ENCODE results near the gene TMEM107.
A peak's percentile ranks its signal among the peaks of the same experiment; 100 is the strongest.

TMEM107 gene

DNA sequence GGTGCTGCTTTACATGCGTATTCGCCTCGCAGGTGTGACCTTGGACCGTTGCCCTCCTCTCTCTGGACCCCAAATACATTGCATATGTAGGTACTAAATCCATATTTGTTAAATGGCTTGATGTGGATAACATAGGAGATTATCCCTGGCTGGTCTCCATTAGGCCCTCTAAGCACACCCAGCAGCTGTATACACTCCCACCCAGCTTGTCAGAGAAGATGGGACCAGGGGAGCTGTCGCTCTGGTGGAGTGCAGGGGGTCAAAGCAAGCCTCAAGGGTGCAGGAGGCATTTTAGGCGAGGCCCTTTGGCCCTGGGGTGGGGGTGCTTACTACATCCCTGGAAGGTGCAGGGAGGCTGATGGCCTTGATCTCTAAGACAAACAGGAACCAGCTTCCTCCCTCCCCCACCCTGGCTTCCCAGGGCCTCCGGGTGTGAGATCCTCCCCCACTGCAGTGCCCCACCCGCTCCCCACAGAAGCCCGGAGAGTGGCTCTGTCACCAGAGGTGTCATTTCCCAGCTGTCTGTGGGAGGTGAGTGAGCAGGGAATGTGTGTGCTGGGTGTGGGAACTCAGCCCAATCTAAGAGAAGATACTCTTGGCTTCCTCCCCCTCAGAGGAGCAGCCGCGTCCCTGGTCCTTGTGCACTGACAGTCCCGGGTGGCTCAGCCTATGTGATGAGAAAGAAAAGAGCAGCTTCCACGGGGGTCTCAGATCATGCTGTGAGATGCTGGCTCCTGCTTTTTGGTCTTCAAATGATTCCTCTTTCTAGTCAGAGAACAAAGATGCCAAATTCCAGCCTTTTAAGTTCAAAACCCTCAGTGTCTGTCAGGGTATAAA, 12.0 kb downstream of the TMEM107 start (continued):
- TF ChIP-seq, protein P1, sequence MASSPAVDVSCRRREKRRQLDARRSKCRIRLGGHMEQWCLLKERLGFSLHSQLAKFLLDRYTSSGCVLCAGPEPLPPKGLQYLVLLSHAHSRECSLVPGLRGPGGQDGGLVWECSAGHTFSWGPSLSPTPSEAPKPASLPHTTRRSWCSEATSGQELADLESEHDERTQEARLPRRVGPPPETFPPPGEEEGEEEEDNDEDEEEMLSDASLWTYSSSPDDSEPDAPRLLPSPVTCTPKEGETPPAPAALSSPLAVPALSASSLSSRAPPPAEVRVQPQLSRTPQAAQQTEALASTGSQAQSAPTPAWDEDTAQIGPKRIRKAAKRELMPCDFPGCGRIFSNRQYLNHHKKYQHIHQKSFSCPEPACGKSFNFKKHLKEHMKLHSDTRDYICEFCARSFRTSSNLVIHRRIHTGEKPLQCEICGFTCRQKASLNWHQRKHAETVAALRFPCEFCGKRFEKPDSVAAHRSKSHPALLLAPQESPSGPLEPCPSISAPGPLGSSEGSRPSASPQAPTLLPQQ (tag by site-specific recombination; IDR thresholded peaks at IDR 0.05), result no peak
- no peak for TF ChIP-seq ZFP37 (tag by site-specific recombination; IDR thresholded peaks at IDR 0.05)
- no peak for TF ChIP-seq ZNF776 (tag by site-specific recombination; IDR thresholded peaks at IDR 0.05; ENCODE audit: borderline replicate concordance)
- 0 out of 2 replicates have a peak, but pooled peaks have one; percentile 18 for TF ChIP-seq KLF7 (tag by site-specific recombination; IDR thresholded peaks at IDR 0.05; ENCODE audit: borderline replicate concordance)
- TF ChIP-seq YY1 (tag by site-specific recombination; IDR thresholded peaks at IDR 0.05), result no peak
- TF ChIP-seq, protein P2, sequence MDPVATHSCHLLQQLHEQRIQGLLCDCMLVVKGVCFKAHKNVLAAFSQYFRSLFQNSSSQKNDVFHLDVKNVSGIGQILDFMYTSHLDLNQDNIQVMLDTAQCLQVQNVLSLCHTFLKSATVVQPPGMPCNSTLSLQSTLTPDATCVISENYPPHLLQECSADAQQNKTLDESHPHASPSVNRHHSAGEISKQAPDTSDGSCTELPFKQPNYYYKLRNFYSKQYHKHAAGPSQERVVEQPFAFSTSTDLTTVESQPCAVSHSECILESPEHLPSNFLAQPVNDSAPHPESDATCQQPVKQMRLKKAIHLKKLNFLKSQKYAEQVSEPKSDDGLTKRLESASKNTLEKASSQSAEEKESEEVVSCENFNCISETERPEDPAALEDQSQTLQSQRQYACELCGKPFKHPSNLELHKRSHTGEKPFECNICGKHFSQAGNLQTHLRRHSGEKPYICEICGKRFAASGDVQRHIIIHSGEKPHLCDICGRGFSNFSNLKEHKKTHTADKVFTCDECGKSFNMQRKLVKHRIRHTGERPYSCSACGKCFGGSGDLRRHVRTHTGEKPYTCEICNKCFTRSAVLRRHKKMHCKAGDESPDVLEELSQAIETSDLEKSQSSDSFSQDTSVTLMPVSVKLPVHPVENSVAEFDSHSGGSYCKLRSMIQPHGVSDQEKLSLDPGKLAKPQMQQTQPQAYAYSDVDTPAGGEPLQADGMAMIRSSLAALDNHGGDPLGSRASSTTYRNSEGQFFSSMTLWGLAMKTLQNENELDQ (tag by site-specific recombination; IDR thresholded peaks at IDR 0.05; ENCODE audit: low read depth), result no peak
- TF ChIP-seq ZNF132 (tag by site-specific recombination; IDR thresholded peaks at IDR 0.05; ENCODE audit: borderline replicate concordance), result no peak
- TF ChIP-seq ZNF664 (tag by site-specific recombination; IDR thresholded peaks at IDR 0.05), result no peak
- TF ChIP-seq, protein P3, sequence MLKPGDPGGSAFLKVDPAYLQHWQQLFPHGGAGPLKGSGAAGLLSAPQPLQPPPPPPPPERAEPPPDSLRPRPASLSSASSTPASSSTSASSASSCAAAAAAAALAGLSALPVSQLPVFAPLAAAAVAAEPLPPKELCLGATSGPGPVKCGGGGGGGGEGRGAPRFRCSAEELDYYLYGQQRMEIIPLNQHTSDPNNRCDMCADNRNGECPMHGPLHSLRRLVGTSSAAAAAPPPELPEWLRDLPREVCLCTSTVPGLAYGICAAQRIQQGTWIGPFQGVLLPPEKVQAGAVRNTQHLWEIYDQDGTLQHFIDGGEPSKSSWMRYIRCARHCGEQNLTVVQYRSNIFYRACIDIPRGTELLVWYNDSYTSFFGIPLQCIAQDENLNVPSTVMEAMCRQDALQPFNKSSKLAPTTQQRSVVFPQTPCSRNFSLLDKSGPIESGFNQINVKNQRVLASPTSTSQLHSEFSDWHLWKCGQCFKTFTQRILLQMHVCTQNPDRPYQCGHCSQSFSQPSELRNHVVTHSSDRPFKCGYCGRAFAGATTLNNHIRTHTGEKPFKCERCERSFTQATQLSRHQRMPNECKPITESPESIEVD (tag by site-specific recombination; IDR thresholded peaks at IDR 0.05), result no peak
- no peak for TF ChIP-seq FEZF1 (tag by site-specific recombination; IDR thresholded peaks at IDR 0.05)
- no peak for TF ChIP-seq ZNF266 (tag by site-specific recombination; IDR thresholded peaks at IDR 0.05; ENCODE audit: low read depth)
- peak; percentile 97 for TF ChIP-seq GLIS1 (tag by site-specific recombination; IDR thresholded peaks at IDR 0.05)
- TF ChIP-seq, protein P4, sequence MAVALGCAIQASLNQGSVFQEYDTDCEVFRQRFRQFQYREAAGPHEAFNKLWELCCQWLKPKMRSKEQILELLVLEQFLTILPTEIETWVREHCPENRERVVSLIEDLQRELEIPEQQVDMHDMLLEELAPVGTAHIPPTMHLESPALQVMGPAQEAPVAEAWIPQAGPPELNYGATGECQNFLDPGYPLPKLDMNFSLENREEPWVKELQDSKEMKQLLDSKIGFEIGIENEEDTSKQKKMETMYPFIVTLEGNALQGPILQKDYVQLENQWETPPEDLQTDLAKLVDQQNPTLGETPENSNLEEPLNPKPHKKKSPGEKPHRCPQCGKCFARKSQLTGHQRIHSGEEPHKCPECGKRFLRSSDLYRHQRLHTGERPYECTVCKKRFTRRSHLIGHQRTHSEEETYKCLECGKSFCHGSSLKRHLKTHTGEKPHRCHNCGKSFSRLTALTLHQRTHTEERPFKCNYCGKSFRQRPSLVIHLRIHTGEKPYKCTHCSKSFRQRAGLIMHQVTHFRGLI (tag by site-specific recombination; IDR thresholded peaks at IDR 0.05), result no peak
- peak; percentile 56 for TF ChIP-seq SP2 (tag by site-specific recombination; IDR thresholded peaks at IDR 0.05)
- 0 out of 2 replicates have a peak, but pooled peaks have one; percentile 14 for TF ChIP-seq ZBTB21 (tag by site-specific recombination; IDR thresholded peaks at IDR 0.05)
- TF ChIP-seq KLF10 (tag by site-specific recombination; IDR thresholded peaks at IDR 0.05), result peak; percentile 26; the same call in 1 of the 2 replicates

DNA sequence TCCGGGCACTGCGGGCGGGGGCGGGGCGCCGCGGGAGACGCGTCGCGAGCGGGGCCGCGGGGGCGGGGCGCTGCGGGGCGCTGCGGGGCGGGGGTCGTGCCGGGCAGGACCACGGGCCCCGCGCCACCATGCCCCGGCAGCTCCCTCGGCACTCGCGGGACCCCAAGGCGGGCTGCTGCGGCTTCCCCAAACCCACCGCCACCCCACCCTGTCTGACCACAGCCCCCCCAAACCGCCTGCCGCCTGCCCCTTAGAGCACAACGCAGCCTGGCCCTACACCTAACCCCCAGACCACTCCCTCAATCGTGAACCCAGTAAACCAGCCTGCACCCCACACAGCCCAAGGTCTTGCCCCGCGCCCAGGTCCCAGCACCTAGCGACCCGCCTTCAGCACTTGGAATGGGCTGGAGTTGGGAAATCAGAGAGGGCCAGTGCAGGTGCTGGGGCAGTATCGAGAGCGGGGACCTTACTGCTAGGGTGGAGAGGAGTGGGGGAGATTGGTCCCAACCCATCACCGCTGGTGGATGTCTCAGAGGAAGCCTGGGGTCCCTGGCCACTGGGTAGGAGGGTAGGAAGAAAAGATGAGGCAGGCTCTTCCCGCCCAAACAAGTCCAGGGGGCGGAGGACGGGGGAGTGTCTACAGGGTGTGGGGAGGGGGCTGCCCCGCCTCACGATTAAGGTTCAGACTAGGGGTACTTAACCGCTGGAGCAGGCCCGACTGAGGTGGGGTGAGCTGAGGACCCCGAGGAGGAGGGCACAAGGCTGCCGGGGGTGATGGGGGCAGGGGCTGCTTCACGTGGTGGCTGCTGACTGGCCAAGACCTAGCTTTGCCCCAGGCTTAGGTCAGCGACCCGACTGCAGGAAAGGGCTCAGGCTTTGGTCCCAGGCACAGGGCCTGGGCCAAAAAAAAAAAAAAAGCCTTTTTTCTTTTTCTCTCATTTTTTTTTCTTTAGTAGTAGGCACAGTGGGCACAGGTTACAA, 12.9 kb downstream of the TMEM107 start:
- Histone ChIP-seq H3K27ac (ENCODE audit: extremely low read depth, low read depth, low read length) (peak overlapping the region; percentile 96), H3K4me1 (ENCODE audit: control insufficient read depth, insufficient read depth, low read length) (peaks cover 24% of the 10 kb centered on the region), H3K9me3 (ENCODE audit: control insufficient read depth, insufficient read depth, low read depth, low read length) (no peaks in the 10 kb centered on the region), H3K36me3 (ENCODE audit: control insufficient read depth in 2 of 2, insufficient read depth in 1 of 2, low read length in 2 of 2) (peaks cover 12 to 32% of the 10 kb centered on the region in 2 experiments; a peak in 2 of 3 replicates), H3K4me3 (ENCODE audit: low read depth, low read length) (peak overlapping the region; percentile 89)
- CTCF ChIA-PET, result no interaction called here
- POLR2A ChIA-PET, result interaction anchor here (0.6 to 1.8 kb wide), 7 partner anchors 9 to 52 kb away, joined by 3 to 25 read pairs (median 4); partner anchors contain the start of genes AURKB and BORCS6
- TF ChIP-seq, protein P5, sequence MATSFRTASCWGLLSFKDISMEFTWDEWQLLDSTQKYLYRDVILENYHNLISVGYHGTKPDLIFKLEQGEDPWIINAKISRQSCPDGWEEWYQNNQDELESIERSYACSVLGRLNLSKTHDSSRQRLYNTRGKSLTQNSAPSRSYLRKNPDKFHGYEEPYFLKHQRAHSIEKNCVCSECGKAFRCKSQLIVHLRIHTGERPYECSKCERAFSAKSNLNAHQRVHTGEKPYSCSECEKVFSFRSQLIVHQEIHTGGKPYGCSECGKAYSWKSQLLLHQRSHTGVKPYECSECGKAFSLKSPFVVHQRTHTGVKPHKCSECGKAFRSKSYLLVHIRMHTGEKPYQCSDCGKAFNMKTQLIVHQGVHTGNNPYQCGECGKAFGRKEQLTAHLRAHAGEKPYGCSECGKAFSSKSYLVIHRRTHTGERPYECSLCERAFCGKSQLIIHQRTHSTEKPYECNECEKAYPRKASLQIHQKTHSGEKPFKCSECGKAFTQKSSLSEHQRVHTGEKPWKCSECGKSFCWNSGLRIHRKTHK (tag by site-specific recombination; IDR thresholded peaks at IDR 0.05), result no peak
- TF ChIP-seq ZBTB20 (tag by site-specific recombination; IDR thresholded peaks at IDR 0.05), result peak; percentile 38
- no peak for TF ChIP-seq RBAK (tag by site-specific recombination; IDR thresholded peaks at IDR 0.05)
- TF ChIP-seq KLF8 (tag by site-specific recombination; IDR thresholded peaks at IDR 0.05), result peak; percentile 86
- TF ChIP-seq EGR2 (tag by site-specific recombination; IDR thresholded peaks at IDR 0.05; ENCODE audit: low read depth), result peak; percentile 65
- peak; percentile 46 for TF ChIP-seq ZNF341 (tag by site-specific recombination; IDR thresholded peaks at IDR 0.05; ENCODE audit: low read depth)
- TF ChIP-seq ZNF600 (tag by site-specific recombination; IDR thresholded peaks at IDR 0.05), result 0 out of 2 replicates have a peak, but pooled peaks have one; percentile 15
- TF ChIP-seq ZNF221 (tag by site-specific recombination; IDR thresholded peaks at IDR 0.05; ENCODE audit: borderline replicate concordance), result no peak
- peak; percentile 67 for TF ChIP-seq GLIS2 (tag by site-specific recombination; IDR thresholded peaks at IDR 0.05)
- no peak for TF ChIP-seq ZNF416 (tag by site-specific recombination; IDR thresholded peaks at IDR 0.05)
